Measurements from ENCODE around the gene MMP24. TPM values are rescaled to one million over a fixed set of nuclear protein-coding genes. Genes with fewer than 3 reads are reported as not detected.

Gene MMP24
- total and polyA plus RNA-seq, 4 donors: 15.3 to 51.0 (median 35.4) TPM

- Histone ChIP-seq H3K27me3 (ENCODE audit: control insufficient read depth, insufficient read depth, low read length) (no peaks in the 10 kb centered on the region), H3K27ac (ENCODE audit: low read depth, low read length) (no peak overlapping the region), H3K4me3 (ENCODE audit: low read depth, low read length) (no peak overlapping the region), H3K4me1 (ENCODE audit: control insufficient read depth, insufficient read depth, low read length) (no peaks in the 10 kb centered on the region), H3K9me3 (ENCODE audit: control insufficient read depth, insufficient read depth, low read length) (no peaks in the 10 kb centered on the region), H3K36me3 (ENCODE audit: control insufficient read depth, insufficient read depth, low read length) (peaks cover 8% of the 10 kb centered on the region)
- no peak for DNase-seq (ENCODE audit: low read depth in 4 of 6, low spot score in 6 of 6)
- WGBS (ENCODE audit: insufficient coverage): 94% methylated on average over 3 of the region's 4 CpGs
Measured at GRCh38 chr20:35238170-35238569, 11.7 kb downstream of the MMP24 start.

- no peak overlapping the region for H3K27ac ChIP-seq (ENCODE audit: low read depth, low read length)
- no peaks in the 10 kb centered on the region for H3K27me3 ChIP-seq (ENCODE audit: control insufficient read depth, insufficient read depth, low read length)
- DNase-seq (ENCODE audit: low read depth in 4 of 6, low spot score in 6 of 6): no peak
- H3K9me3 ChIP-seq (ENCODE audit: control insufficient read depth, insufficient read depth, low read length): no peaks in the 10 kb centered on the region
- no peaks in the 10 kb centered on the region for H3K4me1 ChIP-seq (ENCODE audit: control insufficient read depth, insufficient read depth, low read length)
- H3K4me3 ChIP-seq (ENCODE audit: low read depth, low read length): no peak overlapping the region
- WGBS (ENCODE audit: insufficient coverage): 94% methylated on average over 2 of the region's 5 CpGs
- H3K36me3 ChIP-seq (ENCODE audit: control insufficient read depth, insufficient read depth, low read length): peaks cover 8% of the 10 kb centered on the region
Measured at GRCh38 chr20:35238735-35239134, 12.2 kb downstream of the MMP24 start.

GRCh38 chr20:35240083-35240810 is 13.8 kb downstream of the MMP24 start:
- H3K36me3 ChIP-seq (ENCODE audit: control insufficient read depth, insufficient read depth, low read length): peaks cover 8% of the 10 kb centered on the region
- no peaks in the 10 kb centered on the region for H3K4me1 ChIP-seq (ENCODE audit: control insufficient read depth, insufficient read depth, low read length)
- H3K9me3 ChIP-seq (ENCODE audit: control insufficient read depth, insufficient read depth, low read length): no peaks in the 10 kb centered on the region
- H3K4me3 ChIP-seq (ENCODE audit: low read depth, low read length): no peak overlapping the region
- H3K27me3 ChIP-seq (ENCODE audit: control insufficient read depth, insufficient read depth, low read length): no peaks in the 10 kb centered on the region
- DNase-seq (ENCODE audit: low read depth in 4 of 6, low spot score in 6 of 6): no peak
- no peak overlapping the region for H3K27ac ChIP-seq (ENCODE audit: low read depth, low read length)
- 90% methylated on average over 4 of the region's 5 CpGs for WGBS (ENCODE audit: insufficient coverage)

- Histone ChIP-seq H3K27ac (ENCODE audit: low read depth, low read length) (no peak overlapping the region), H3K9me3 (ENCODE audit: control insufficient read depth, insufficient read depth, low read length) (no peaks in the 10 kb centered on the region)
Measured at GRCh38 chr20:35240811-35241293, 14.4 kb downstream of the MMP24 start.

GRCh38 chr20:35243317-35243716 is 16.8 kb downstream of the MMP24 start:
- Histone ChIP-seq H3K36me3 (ENCODE audit: control insufficient read depth, insufficient read depth, low read length) (peaks cover 22% of the 10 kb centered on the region), H3K4me1 (ENCODE audit: control insufficient read depth, insufficient read depth, low read length) (no peaks in the 10 kb centered on the region), H3K27ac (ENCODE audit: low read depth, low read length) (no peak overlapping the region), H3K4me3 (ENCODE audit: low read depth, low read length) (no peak overlapping the region), H3K9me3 (ENCODE audit: control insufficient read depth, insufficient read depth, low read length) (no peaks in the 10 kb centered on the region), H3K27me3 (ENCODE audit: control insufficient read depth, insufficient read depth, low read length) (no peaks in the 10 kb centered on the region)
- DNase-seq (ENCODE audit: low read depth in 4 of 6, low spot score in 6 of 6): no peak
- no CpG with 5 or more reads among the region's 2 CpGs for WGBS (ENCODE audit: insufficient coverage)

More at GRCh38 chr20:35240811-35241293, 14.4 kb downstream of the MMP24 start:
- Histone ChIP-seq H3K27me3 (ENCODE audit: control insufficient read depth, insufficient read depth, low read length) (no peaks in the 10 kb centered on the region), H3K4me3 (ENCODE audit: low read depth, low read length) (no peak overlapping the region), H3K4me1 (ENCODE audit: control insufficient read depth, insufficient read depth, low read length) (no peaks in the 10 kb centered on the region), H3K36me3 (ENCODE audit: control insufficient read depth, insufficient read depth, low read length) (peaks cover 6% of the 10 kb centered on the region)
- WGBS (ENCODE audit: insufficient coverage): no CpG with 5 or more reads among the region's 2 CpGs
- DNase-seq (ENCODE audit: low read depth in 4 of 6, low spot score in 6 of 6): no peak

GRCh38 chr20:35243986-35244385 is 17.5 kb downstream of the MMP24 start:
- no peaks in the 10 kb centered on the region for H3K9me3 ChIP-seq (ENCODE audit: control insufficient read depth, insufficient read depth, low read length)
- WGBS (ENCODE audit: insufficient coverage): no CpG with 5 or more reads among the region's 2 CpGs
- H3K27me3 ChIP-seq (ENCODE audit: control insufficient read depth, insufficient read depth, low read length): no peaks in the 10 kb centered on the region
- H3K4me1 ChIP-seq (ENCODE audit: control insufficient read depth, insufficient read depth, low read length): no peaks in the 10 kb centered on the region
- DNase-seq (ENCODE audit: low read depth in 4 of 6, low spot score in 6 of 6): peak in 1 of 6 donors; percentile 61
- H3K27ac ChIP-seq (ENCODE audit: low read depth, low read length): no peak overlapping the region
- no peak overlapping the region for H3K4me3 ChIP-seq (ENCODE audit: low read depth, low read length)
- H3K36me3 ChIP-seq (ENCODE audit: control insufficient read depth, insufficient read depth, low read length): peaks cover 27% of the 10 kb centered on the region

- H3K27ac ChIP-seq (ENCODE audit: low read depth, low read length): no peak overlapping the region
- WGBS (ENCODE audit: insufficient coverage): 87% methylated on average over 12 of the region's 12 CpGs
- no peaks in the 10 kb centered on the region for H3K9me3 ChIP-seq (ENCODE audit: control insufficient read depth, insufficient read depth, low read length)
- H3K36me3 ChIP-seq (ENCODE audit: control insufficient read depth, insufficient read depth, low read length): peaks cover 33% of the 10 kb centered on the region
- no peak for DNase-seq (ENCODE audit: low read depth in 4 of 6, low spot score in 6 of 6)
- H3K27me3 ChIP-seq (ENCODE audit: control insufficient read depth, insufficient read depth, low read length): no peaks in the 10 kb centered on the region
- no peak overlapping the region for H3K4me3 ChIP-seq (ENCODE audit: low read depth, low read length)
- H3K4me1 ChIP-seq (ENCODE audit: control insufficient read depth, insufficient read depth, low read length): no peaks in the 10 kb centered on the region
Measured at GRCh38 chr20:35246723-35247122, 20.2 kb downstream of the MMP24 start.

GRCh38 chr20:35248641-35249475 is 22.4 kb downstream of the MMP24 start:
- 75% methylated on average over 5 of the region's 9 CpGs for WGBS (ENCODE audit: insufficient coverage)
- Histone ChIP-seq H3K36me3 (ENCODE audit: control insufficient read depth, insufficient read depth, low read length) (peaks cover 45% of the 10 kb centered on the region), H3K27ac (ENCODE audit: low read depth, low read length) (no peak overlapping the region), H3K27me3 (ENCODE audit: control insufficient read depth, insufficient read depth, low read length) (no peaks in the 10 kb centered on the region), H3K4me1 (ENCODE audit: control insufficient read depth, insufficient read depth, low read length) (no peaks in the 10 kb centered on the region), H3K9me3 (ENCODE audit: control insufficient read depth, insufficient read depth, low read length) (no peaks in the 10 kb centered on the region), H3K4me3 (ENCODE audit: low read depth, low read length) (no peak overlapping the region)
- DNase-seq (ENCODE audit: low read depth in 4 of 6, low spot score in 6 of 6): peak in 2 of 6 donors; percentile 43 to 60

GRCh38 chr20:35251613-35251940 is 25.1 kb downstream of the MMP24 start:
- 92% methylated on average over 2 of the region's 2 CpGs for WGBS (ENCODE audit: insufficient coverage)
- no peaks in the 10 kb centered on the region for H3K27me3 ChIP-seq (ENCODE audit: control insufficient read depth, insufficient read depth, low read length)
- H3K27ac ChIP-seq (ENCODE audit: low read depth, low read length): no peak overlapping the region
- no peaks in the 10 kb centered on the region for H3K4me1 ChIP-seq (ENCODE audit: control insufficient read depth, insufficient read depth, low read length)
- no peak for DNase-seq (ENCODE audit: low read depth in 4 of 6, low spot score in 6 of 6)
- H3K9me3 ChIP-seq (ENCODE audit: control insufficient read depth, insufficient read depth, low read length): no peaks in the 10 kb centered on the region
- no peak overlapping the region for H3K4me3 ChIP-seq (ENCODE audit: low read depth, low read length)
- H3K36me3 ChIP-seq (ENCODE audit: control insufficient read depth, insufficient read depth, low read length): peaks cover 55% of the 10 kb centered on the region
